Measurements from ENCODE around the gene TBKBP1. TPM values are rescaled to one million over a fixed set of nuclear protein-coding genes. Genes with fewer than 3 reads are reported as not detected.

Gene TBKBP1
- total and polyA plus RNA-seq, 2 donors (not counting 1 experiment from before 2014, with no cell fraction given), result 4.6 to 11.6 TPM

DNA sequence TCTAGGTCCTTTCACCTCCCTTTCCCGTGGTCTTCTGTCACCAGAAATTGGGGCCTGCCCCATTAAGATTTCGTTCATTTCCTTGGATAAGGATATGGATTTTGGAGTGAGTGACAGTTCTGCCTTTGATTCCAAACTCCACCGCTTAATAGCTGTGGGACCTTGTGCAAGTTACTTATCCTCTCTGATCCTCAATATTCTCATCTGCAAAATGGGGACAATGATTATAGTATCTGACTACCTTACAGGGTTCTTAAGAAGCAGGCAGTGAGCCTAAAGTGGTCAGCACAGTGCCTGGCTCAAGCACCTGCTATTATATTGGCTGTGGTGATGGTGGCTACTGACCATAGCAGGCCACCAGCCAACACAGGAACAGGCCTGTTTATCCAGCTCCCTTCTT, 15.6 kb downstream of the TBKBP1 start:
- Histone ChIP-seq H3K4me1 (ENCODE audit: control insufficient read depth, extremely low read depth, insufficient read depth, low read length) (peaks cover 3% of the 10 kb centered on the region), H3K9ac (ENCODE audit: insufficient read depth, low read length) (no peak overlapping the region), H4K20me1 (ENCODE audit: control insufficient read depth, extremely low read depth, insufficient read depth, low read length) (no peaks in the 10 kb centered on the region), H2AFZ (ENCODE audit: low read length) (no peak overlapping the region), H3K4me3 (replicated peaks in 1 of 4; ENCODE audit: control extremely low read depth in 1 of 4, insufficient read depth in 1 of 4, low read depth in 3 of 4, low read length in 4 of 4) (no peak overlapping the region), H3K79me2 (ENCODE audit: control insufficient read depth, insufficient read depth, low read length) (no peaks in the 10 kb centered on the region), H3K36me3 (ENCODE audit: control insufficient read depth, insufficient read depth, low read length) (no peaks in the 10 kb centered on the region), H3K4me2 (ENCODE audit: extremely low read depth, insufficient read depth, low read length) (no peak overlapping the region), H3K27ac (ENCODE audit: insufficient read depth, low read length) (no peak overlapping the region), H3K9me3 (ENCODE audit: control insufficient read depth, insufficient read depth, low read depth, low read length) (no peaks in the 10 kb centered on the region), H3K27me3 (ENCODE audit: control insufficient read depth, insufficient read depth, low read length) (peaks cover 19% of the 10 kb centered on the region)
- TF ChIP-seq, protein P1, sequence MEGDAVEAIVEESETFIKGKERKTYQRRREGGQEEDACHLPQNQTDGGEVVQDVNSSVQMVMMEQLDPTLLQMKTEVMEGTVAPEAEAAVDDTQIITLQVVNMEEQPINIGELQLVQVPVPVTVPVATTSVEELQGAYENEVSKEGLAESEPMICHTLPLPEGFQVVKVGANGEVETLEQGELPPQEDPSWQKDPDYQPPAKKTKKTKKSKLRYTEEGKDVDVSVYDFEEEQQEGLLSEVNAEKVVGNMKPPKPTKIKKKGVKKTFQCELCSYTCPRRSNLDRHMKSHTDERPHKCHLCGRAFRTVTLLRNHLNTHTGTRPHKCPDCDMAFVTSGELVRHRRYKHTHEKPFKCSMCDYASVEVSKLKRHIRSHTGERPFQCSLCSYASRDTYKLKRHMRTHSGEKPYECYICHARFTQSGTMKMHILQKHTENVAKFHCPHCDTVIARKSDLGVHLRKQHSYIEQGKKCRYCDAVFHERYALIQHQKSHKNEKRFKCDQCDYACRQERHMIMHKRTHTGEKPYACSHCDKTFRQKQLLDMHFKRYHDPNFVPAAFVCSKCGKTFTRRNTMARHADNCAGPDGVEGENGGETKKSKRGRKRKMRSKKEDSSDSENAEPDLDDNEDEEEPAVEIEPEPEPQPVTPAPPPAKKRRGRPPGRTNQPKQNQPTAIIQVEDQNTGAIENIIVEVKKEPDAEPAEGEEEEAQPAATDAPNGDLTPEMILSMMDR (conservative IDR thresholded peaks at IDR 0.05 in 1 of 2, IDR thresholded peaks at IDR 0.05 in 1 of 2; ENCODE audit: low read depth in 1 of 2, low read length in 2 of 2), result no peak
- no peak for TF ChIP-seq EZH2 (IDR thresholded peaks at IDR 0.05; ENCODE audit: low read length, missing control alignments)
- no peak for DNase-seq (ENCODE audit: low read depth in 2 of 2)

DNA sequence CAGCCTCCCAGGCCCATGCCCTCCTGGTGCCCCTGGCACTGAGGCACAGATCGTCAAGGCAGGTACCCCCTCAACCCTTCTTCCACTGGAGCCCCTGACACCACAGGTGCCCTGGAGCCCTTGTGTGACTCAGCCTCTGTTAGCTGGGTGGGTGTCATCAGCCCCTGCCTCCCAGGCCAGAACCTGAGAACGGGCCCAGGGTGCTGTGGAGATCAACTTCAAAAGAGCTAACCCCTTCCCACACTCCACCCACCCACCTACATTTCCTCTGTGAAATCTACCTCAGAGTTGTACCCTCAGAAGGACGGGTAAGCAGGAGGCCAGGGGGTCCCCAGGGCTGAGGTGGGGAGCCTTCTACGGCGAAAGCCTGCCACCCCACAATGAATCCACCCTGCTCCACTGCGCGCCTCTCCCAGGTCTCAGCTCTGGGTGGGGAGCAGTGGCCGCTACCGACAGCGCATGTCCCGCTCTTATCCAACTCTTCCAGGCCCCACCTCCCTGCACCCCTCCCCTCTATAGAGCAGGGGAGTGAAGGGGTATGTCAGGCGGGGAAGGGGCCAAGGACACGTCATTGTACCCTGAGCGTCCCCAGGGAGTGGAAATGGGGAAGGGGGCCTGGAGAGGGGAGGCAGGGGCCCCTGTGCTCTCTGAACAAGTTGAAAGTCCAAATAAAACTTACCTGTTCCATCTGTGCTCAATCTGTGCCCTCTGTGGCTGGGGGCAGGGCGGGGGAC, 17.6 kb downstream of the TBKBP1 start:
- TF ChIP-seq EZH2 (IDR thresholded peaks at IDR 0.05; ENCODE audit: low read length, missing control alignments), result no peak
- TF ChIP-seq, protein P1 (conservative IDR thresholded peaks at IDR 0.05 in 1 of 2, IDR thresholded peaks at IDR 0.05 in 1 of 2; ENCODE audit: low read depth in 1 of 2, low read length in 2 of 2), result no peak
- no peak overlapping the region for H3K27ac ChIP-seq (ENCODE audit: insufficient read depth, low read length)

DNA sequence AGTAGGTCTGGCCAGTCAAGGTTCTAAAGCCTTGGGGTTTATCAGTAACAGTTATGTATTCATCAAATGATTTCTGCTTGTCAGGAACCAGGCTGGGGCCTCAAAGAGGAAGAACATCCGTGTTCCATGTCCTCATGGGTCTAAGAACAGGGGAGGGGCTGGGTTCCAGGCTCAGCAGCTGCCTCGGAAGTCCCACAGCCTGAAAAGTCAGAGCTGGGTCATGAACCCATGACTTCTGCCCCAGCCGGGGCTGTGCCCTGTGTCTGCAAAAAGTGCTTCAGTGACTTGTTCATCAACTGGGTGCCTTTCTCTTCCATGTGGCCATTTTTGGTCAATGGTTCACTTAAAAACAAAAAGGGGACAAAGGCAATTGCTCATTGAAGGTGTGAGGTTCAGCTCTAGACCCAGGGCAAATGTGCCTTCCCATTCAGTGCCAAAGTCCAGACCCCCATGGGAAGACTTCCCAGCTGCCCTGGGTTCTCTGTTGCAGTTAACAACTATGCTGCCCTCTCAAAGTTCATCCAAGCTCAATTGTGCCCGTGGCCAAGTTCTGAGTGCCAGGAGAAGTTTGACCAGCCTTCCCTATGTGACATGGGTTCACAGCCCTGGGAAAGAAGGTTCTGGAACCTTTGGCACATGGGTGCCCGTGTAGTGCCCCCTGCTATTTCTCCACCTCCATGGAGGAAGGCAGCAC, 18.5 kb downstream of the TBKBP1 start:
- no peaks in the 10 kb centered on the region for H3K36me3 ChIP-seq (ENCODE audit: control insufficient read depth, insufficient read depth, low read length)
- no peaks in the 10 kb centered on the region for H3K79me2 ChIP-seq (ENCODE audit: control insufficient read depth, insufficient read depth, low read length)
- no peaks in the 10 kb centered on the region for H4K20me1 ChIP-seq (ENCODE audit: control insufficient read depth, extremely low read depth, insufficient read depth, low read length)
- no peak overlapping the region for H2AFZ ChIP-seq (ENCODE audit: low read length)
- no peak overlapping the region for H3K4me2 ChIP-seq (ENCODE audit: extremely low read depth, insufficient read depth, low read length)
- peaks cover 3% of the 10 kb centered on the region for H3K4me1 ChIP-seq (ENCODE audit: control insufficient read depth, extremely low read depth, insufficient read depth, low read length)
- no peak overlapping the region for H3K27ac ChIP-seq (ENCODE audit: insufficient read depth, low read length)
- no peak for DNase-seq (ENCODE audit: low read depth in 2 of 2)
- H3K9me3 ChIP-seq (ENCODE audit: control insufficient read depth, insufficient read depth, low read depth, low read length), result no peaks in the 10 kb centered on the region
- no peak overlapping the region for H3K9ac ChIP-seq (ENCODE audit: insufficient read depth, low read length)
- H3K4me3 ChIP-seq (replicated peaks in 1 of 4; ENCODE audit: control extremely low read depth in 1 of 4, insufficient read depth in 1 of 4, low read depth in 3 of 4, low read length in 4 of 4), result no peak overlapping the region
- H3K27me3 ChIP-seq (ENCODE audit: control insufficient read depth, insufficient read depth, low read length), result peaks cover 33% of the 10 kb centered on the region
- TF ChIP-seq EZH2 (IDR thresholded peaks at IDR 0.05; ENCODE audit: low read length, missing control alignments), result no peak

More for the DNA sequence above, 17.6 kb downstream of the TBKBP1 start:
- Histone ChIP-seq H3K9ac (ENCODE audit: insufficient read depth, low read length) (no peak overlapping the region), H3K4me3 (replicated peaks in 1 of 4; ENCODE audit: control extremely low read depth in 1 of 4, insufficient read depth in 1 of 4, low read depth in 3 of 4, low read length in 4 of 4) (no peak overlapping the region), H3K79me2 (ENCODE audit: control insufficient read depth, insufficient read depth, low read length) (no peaks in the 10 kb centered on the region), H3K9me3 (ENCODE audit: control insufficient read depth, insufficient read depth, low read depth, low read length) (no peaks in the 10 kb centered on the region), H3K36me3 (ENCODE audit: control insufficient read depth, insufficient read depth, low read length) (no peaks in the 10 kb centered on the region), H3K4me2 (ENCODE audit: extremely low read depth, insufficient read depth, low read length) (no peak overlapping the region), H3K27me3 (ENCODE audit: control insufficient read depth, insufficient read depth, low read length) (peaks cover 33% of the 10 kb centered on the region), H3K4me1 (ENCODE audit: control insufficient read depth, extremely low read depth, insufficient read depth, low read length) (peaks cover 3% of the 10 kb centered on the region), H2AFZ (ENCODE audit: low read length) (no peak overlapping the region), H4K20me1 (ENCODE audit: control insufficient read depth, extremely low read depth, insufficient read depth, low read length) (no peaks in the 10 kb centered on the region)
- DNase-seq (ENCODE audit: low read depth in 2 of 2), result no peak

Measured in fibroblast of lung (primary cell).